HG03280 (cell line): ENCODE measurements around the gene NRN1.
"Not testable (repeated sequence)": the region's sequence is repeated elsewhere in the genome, so short reads cannot be mapped to it uniquely, and the experiment has no call there.

ENCODE experiments used
- ATAC-seq: cut with Tn5 transposase; IDR thresholded peaks from one replicate; pipeline ENCODE4 v1.9.1; 2021; ENCODE audit warnings: mild to moderate bottlenecking, moderate library complexity; ENCODE audit not compliant: unreplicated experiment

Gene NRN1, protein sequence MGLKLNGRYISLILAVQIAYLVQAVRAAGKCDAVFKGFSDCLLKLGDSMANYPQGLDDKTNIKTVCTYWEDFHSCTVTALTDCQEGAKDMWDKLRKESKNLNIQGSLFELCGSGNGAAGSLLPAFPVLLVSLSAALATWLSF

DNA sequence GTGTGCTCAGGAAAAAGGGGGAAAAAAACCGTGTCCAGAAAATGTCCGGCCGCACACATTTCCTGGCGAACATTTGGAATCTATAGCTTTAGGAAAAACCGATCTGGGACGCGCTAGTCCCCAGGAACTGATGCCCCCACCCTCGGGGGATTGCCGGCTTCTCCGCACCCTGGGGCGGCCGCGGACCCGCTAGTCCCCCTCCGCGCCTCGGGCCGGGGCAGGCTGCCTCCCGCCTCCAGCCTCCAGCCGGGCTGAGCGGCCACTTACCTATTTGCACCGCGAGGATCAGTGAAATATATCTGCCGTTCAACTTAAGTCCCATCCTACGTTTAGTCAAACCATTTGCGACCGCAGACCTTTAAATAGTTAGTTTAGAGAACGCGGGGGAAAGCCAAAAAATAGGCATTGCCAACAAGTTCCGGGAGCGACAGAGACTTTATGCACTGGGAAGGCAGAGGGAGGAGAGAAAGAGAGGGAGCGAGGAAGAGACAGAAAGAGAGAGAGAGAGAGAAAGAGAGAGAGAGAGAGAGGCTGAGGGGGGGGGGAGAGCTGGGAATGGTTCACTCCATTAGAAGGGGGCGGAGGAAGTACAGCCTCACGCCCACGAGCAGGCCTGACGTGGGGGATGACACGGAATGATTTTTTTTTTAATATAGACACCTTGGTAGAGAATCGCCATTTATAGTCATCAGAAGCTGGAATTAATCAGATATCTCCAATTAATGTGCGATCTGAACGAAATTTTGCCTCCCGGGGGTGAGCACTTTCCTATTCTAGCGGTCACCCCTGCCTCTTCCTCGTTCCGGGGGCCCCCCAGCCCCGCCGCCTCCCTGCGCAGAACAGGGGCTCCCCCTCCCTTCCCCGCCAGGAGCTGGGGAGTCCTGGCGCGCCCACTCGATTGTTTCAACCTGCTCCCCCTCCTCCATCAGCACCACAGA lies at the start of gene NRN1:
Gene NRN1 (minus strand): TSS at position 498 of the 938 bp plus-strand sequence. CDS start 176 bp downstream, at position 322.
- ATAC-seq: no peak

DNA sequence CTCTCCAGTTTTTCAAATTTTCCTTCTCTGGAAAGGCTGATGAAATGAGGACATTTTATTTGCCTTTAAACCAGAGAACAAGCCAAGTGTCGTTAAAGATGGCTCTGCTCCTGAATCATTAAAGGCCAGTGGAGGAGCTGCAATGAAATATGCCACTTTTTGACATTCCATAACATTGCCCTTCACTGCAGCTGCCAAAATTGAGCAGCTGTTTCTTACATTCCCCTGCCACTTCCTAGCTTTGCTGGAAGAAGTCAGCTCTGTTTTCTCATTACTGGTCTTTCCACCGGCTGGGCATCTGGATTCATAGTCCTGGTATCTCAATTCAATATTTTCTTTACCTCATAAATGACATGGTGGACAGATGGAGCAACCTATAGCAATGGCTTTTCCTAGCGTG lies 45.5 kb upstream of the NRN1 start:
- ATAC-seq: no peak

DNA sequence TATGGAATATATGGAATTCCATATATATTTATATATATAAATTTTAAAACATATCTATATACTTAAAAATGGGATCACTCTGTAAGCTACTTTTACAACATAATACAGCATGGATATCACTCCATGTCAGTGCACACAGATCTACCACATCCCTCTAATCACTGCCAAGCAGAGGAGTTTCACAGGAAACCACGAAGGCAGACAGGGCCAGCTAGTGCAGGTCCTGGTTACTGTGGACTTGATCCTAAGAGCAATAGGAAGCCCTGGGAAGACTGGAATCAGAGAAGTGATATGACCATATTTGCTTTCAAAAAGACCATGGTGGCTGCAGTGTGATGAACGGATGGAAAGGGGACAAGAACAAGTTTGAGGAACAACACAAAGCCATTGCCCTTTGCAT lies 40.0 kb upstream of the NRN1 start:
- ATAC-seq: no peak

DNA sequence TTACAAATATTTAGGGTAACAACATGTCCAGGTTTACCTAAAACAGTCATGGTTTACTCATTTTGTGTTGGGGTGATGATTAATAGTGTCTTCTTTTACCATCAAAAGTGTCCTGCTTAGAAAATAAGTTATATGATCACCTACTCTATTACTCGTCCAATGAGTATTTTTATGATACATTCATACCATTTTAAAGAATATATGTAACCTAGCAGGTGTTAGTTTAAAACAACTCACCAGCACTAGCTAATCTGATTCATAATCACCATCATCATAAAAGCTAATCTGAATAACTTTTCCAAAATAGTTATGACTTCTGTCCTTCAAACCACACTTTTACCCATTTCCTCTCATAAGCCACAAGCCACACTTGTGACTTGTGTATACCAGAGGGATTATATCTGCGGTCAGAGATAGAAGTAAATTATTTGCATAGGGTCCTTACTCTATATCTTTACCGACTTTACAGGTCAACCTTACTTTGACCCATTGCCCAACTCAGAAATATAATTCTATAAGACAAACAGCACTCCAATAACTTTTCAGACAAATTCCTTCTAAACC lies 33.3 kb upstream of the NRN1 start:
- ATAC-seq: no peak

DNA sequence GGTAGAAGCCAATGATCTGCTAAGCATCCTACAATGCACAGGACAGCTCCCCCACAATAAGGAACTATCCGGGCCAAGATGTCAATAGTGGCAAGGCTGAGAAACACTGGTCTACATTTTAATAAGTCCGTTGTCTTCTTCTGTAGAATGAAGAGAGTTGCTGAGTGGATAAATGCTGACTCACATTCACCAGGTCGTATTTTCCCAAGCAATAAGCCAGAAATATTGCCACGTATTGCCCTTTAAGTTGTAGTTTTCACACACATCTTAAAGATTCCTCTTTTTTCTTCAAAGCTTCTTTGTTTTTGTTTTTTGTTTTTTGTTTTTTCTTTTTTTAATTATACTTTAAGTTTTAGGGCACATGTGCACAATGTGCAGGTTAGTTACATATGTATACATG lies 30.5 kb upstream of the NRN1 start:
- ATAC-seq: no peak

DNA sequence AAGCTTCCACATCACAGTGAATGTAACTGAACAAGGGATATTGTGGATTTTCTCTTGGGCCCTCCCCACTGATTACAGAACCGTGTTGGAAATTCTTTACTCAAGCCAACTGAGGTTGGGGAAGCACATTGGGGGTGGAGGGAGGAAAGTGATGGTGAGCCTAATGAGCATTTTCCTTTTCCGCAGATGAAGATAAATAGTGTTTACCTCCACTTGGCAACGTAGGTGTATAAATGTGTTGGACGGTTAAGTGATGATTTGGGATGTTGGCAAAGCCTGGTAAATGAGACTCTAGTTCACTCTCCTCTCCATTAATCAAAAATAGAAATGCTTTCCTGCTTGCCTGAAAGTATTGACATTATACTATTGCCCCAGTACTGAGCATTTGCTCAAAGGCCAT lies 27.1 kb upstream of the NRN1 start:
- ATAC-seq: no peak

DNA sequence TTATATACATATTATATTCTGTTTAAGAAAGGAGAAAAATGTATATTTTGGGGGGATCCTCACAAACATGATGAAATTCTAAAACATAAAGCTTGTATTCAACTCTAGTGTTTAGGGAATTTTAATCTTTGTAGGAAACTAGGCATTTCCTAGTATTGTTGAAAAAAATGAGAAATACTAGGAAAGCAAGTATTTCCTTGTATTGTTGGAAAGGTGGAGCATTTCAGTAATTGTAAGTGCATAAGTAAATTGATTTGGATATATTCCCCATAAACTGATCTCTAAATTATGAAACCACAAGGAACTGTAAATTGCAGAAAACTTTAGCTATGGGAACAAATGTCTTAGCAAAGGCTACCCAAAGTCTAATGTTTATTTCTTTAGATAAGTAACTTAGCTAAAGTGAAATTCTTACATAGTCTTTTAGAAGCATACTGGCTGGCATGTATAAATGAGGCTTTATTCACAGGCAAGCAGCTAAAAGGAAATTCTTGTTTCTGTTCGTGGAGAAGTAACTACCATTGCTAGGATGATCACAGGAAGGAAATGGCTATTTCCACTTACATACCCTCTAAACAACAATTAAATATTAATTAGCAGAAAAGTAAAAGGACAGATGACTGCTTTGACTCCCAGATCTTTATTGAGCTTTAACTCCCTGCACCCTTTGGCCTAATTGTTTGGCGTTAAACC lies 19.9 kb upstream of the NRN1 start:
- ATAC-seq: no peak

DNA sequence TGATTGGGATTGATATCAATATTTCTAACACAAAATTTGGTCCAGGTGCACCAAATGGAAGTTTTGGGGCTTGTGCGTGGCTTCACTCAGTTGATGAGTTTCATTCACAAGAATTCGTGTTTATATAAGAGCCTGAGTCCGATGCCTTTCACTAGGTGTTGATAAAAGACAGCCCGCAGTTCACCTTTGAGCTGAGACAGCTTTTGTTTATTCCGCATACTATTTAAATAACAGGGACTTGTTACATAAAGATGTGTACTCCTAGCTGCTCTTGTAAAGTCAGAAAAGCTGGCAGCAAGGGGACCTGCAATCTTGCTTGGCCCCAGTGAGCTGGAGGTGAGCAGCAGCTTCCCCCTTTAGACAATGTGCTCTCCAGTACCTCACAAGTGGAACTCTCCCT lies 19.0 kb upstream of the NRN1 start:
- no peak for ATAC-seq

DNA sequence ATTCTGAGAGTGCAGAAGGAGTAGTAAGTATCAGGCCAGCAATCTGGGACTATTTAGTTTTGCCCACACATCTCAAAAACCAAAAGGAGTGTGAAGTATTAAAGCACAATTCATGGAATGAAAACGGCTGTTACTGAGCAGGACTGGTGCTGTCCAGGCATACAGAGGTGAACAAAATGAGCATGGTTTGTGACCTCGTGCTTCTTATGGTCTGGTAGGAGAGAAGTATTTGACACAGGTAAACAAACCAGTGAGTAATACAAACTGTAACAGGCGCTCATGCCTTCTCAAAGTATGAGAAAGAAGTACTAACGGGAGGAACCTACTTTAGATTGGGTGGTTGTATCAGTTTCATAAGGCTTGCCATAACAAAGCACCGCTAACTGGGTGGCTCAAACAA lies 17.5 kb upstream of the NRN1 start:
- no peak for ATAC-seq

DNA sequence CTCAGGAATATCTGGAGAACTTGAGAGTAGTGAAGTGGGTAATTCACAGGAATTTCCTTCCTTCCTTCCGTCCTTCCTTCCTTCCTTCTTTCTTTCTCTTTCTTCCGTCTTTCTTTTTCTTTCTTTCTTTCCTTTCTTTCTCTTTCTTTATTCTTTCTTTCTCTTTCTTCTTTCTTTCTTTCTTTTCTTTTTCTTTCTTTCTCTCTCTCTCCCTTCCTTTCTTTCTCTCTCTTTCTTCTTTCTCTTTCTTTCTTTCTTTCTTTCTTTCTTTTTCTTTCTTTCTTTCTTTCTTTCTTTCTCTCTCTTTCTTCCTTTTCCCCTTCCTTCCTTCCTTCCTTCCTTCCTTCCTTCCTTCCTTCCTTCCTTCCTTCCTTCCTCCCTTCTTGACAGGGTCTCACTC lies 16.1 kb upstream of the NRN1 start:
- ATAC-seq: not testable (repeated sequence)

DNA sequence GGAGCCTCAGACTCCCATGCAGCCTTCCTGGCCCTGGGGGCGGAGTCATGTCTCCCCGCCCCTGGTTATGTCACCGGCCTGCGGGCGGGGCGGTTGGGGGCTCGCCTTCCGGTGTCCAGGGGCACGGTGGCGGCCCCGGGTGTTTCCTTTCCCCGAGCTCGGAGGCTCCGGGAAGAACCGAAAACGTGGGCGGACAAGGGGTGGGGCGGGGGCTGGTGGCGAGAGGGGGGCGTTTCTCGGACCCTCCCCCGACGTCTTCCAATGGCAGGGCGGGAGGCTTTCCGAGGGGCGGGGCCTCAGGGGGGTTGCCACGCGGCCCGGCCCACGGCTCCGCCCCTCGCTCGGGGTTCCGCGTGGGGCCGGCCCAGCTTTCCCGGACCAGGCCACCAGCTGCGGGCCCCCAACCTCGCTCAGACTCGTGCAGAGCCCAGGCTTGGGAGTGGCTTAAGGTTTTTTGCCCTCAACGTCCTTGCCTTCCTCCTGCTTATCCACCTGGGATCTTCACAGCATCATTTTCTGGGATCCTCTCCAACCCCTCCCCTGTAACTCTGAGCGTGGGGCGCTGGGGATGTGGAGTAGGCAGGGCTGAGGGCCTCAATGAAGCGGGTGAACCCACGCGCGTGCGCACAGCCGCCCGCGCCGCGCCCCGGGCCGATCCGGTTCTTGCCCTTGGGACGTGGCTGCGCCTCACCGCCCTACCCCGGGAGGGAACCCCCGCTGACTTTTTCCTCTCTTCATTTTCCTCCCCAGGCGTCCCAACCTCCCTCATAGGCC lies 2.1 kb upstream of the NRN1 start:
- peak; percentile 66 for ATAC-seq

DNA sequence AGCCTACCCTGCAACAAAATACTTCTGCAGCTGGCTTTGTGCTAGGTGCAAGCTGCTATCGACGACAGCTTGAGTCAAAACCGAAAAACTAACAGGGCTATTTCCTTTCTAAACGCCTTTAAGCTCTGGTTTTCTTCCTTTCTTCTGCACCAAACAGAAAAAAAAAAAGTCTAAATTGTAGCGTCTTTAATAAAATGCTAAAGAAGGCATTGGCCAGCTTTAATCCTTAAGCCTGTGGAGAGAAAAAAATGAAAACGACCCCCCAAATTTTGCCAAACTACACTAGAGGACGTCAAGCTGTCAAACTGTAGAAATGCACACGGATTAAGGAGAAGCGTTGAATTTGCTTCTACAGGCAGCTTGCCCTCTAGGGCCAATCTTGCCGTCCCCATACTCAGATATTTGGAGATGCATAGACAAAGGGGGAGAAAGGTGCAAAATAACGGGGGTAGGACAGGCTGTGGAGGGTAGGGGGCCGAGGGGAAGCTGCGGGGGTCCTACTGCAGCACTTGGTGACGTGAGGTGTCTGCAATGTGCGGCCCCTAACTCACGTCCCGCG lies 1.4 kb upstream of the NRN1 start:
- peak; percentile 19 for ATAC-seq

DNA sequence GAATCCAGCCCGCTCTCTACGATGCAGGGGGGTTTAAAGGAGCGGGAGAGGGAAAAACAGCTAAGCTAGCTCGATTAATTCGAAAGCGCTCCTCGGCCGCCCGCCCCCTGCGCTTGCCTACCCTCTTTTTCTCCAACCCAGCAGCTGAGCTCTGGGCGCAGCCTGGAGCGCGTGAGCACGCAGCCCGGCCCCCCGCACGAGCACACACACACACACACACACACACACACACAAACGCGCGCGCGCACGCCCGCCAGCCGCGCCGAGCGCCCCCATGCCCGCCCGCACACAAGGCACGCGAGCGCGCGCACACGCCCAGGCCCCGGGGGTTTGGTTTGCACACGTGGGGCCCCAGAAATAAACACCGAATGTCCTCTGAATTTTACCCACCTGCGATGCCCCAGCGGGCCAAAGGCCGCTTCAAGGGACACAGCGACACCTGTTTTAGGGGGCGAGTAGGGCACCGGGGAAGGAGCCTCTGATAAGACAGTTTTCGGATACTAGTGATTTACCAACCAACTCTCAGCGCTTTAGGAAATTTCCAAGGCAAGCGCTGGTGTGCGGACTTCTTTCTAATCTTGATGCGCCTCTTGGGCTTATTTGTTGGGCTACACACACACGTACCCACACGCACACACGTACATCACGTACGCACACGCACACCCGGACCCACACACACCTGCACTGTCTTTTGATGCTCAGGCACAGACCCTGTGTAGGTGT lies 802 bp upstream of the NRN1 start:
- ATAC-seq: no peak

DNA sequence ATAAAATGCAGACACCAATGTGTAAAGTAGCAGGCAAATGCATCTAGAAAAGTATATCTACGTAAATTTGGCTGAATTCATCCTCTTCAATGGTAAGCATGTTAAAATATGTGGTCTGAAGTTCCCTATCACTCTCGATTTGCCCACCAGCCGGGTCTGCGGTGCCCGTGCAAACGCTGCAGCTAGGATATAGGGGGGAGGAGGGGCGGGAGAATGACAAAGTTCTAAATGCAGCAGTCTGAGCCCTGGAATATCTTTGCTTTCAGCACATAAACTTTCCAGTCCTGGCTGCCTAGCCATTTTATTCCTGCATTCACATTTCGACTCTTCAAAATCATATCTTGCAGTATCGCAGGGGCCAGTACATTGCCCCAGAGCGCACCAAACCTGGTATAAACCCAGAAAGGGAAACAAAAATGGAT lies 708 bp downstream of the NRN1 start:
- ATAC-seq: no peak

DNA sequence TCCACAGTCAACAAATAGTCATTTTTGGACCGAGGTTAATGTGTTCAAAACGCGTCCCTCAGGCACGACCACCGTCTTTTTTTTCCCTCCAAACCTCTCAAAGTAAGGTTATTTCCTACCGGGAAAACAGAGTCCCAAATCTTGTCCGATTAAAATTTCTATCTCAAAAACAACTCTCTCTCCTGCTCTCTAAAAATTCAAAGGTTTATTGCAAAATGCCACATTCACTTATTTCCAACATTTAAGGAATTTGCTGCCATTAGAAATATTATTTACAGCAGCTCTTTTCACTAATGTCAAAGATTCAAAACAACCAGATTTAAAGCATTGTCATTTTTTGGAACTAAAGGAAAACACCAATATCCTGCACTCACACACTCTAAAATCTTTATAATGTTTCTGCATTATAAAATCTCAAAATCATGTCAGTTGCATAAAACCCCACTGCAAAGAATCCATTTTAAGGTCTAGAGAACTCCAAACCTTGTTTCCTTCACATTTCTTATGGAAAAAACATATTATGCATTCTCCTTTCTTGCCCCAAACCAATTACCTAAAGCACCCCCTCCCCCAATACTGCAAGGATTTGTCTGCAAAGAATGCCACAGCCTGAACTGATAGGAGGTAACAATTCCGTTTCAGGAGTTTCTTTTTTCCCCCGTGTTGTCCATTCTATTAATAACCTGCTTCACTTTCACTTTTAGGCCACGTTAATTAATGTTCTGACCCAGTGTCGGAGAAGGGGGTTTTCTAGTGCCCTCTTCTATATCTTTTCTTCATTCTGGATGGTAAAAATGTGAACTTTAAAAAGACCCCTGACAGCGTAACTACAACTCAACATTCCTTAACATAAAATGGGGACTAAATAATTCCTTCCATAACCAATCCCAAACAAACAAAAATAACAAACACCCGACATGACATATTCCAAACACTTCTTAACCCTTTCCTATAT lies 1.4 kb downstream of the NRN1 start:
- no peak for ATAC-seq

DNA sequence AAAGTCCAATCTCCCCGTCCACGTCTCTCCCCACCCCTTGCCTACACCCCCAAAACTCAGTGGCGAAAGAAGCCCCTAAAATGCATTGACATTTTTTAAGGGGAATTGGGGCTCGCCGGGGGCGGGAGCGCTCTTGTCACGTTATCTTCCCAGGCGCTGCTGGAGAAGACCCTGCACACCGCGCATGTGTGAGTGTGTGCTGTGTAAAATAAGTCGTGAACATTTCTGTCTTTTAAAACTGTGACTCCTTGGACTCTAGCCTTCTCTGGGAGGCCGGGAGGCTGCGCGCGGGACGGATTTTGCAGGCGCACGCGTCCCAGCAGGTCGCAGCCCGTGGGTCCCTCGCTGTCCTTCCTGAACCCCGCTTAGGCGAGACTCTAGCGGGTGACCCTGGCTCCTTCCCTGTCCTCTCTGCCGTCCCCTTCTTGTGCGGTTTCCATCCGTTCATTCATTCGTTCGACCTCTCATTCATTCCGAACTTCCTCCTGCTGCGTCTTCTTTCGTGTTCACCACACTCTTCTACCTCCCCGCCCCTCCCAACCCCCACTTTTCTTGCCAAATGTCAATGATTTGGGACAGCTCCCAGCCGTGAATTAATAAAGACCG lies 2.2 kb downstream of the NRN1 start:
- ATAC-seq: no peak

DNA sequence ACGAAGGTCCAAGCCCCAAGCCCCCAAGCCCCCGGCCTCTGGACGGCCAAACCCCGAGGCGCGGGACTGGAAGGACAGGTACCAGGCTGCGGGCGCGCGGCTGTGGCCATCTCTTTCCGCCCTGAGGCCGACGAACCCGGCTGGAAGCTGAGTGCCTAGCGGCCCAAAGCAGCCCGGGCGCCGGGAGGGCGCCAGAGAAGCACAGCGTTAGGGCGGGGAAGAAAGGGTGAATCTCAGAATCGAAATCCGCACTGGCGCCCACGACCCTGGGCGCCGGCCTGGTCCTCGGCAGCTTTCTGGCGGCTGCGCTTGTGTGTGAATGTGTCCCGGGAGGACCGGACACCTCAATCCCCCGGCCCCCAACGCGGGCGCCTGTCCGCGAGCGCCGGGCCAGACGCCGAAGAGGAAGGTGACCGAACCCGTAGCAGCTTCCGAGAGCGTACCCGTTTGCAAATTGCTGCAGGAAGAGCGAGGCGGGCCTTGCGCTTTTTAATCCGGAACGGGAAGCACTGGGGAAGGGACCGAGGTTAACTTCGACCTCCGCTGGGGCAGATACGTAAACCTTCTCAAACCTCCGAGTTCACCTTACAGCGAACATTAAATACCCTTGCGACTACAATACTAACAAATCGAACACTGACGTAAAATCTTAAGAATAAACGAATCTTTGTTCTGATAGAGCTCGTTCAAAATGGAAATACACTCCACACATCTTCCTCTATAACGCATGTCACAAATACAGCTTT lies 2.9 kb downstream of the NRN1 start:
- ATAC-seq: no peak
